ENCODE measurements around the gene STRBP. TPM values are rescaled to one million over a fixed set of nuclear protein-coding genes. Genes with fewer than 3 reads are reported as not detected.

STRBP gene
- total RNA-seq, 1 donor from 2014 or later, result 9.1 TPM

GRCh38 chr9:123220127-123220526 lies 48.3 kb downstream of the STRBP start:
- intact Hi-C loops (cut with DNase I), result no loop called here
- H3K4me1 ChIP-seq, result peaks cover 12% of the 10 kb centered on the region
- no peak overlapping the region for H3K27ac ChIP-seq
- H3K4me3 ChIP-seq, result no peak overlapping the region
- no peaks in the 10 kb centered on the region for H3K27me3 ChIP-seq
- no peaks in the 10 kb centered on the region for H3K9me3 ChIP-seq
- DNase-seq (ENCODE audit: extremely low spot score in 2 of 2), result no peak
- H3K36me3 ChIP-seq, result no peaks in the 10 kb centered on the region
- TF ChIP-seq POLR2AphosphoS5 (IDR thresholded peaks at IDR 0.05; ENCODE audit: insufficient read depth in 1 of 2, low read depth in 1 of 2) (no peak), POLR2A (IDR thresholded peaks at IDR 0.05) (no peak)

- Histone ChIP-seq H3K27ac (no peak overlapping the region), H3K9me3 (no peaks in the 10 kb centered on the region), H3K4me1 (peaks cover 11% of the 10 kb centered on the region), H3K4me3 (no peak overlapping the region), H3K27me3 (no peaks in the 10 kb centered on the region), H3K36me3 (no peaks in the 10 kb centered on the region)
- no peak for DNase-seq (ENCODE audit: extremely low spot score in 2 of 2)
- TF ChIP-seq CTCF (IDR thresholded peaks at IDR 0.05) (no peak), POLR2A (IDR thresholded peaks at IDR 0.05) (no peak), POLR2AphosphoS5 (IDR thresholded peaks at IDR 0.05; ENCODE audit: insufficient read depth in 1 of 2, low read depth in 1 of 2) (no peak)
- intact Hi-C loops (cut with DNase I), result no loop called here
Measured at GRCh38 chr9:123218831-123219230, 49.6 kb downstream of the STRBP start.

- intact Hi-C loops (cut with DNase I), result no loop called here
- no peaks in the 10 kb centered on the region for H3K27me3 ChIP-seq
- no peak overlapping the region for H3K4me3 ChIP-seq
- H3K27ac ChIP-seq, result no peak overlapping the region
- no peaks in the 10 kb centered on the region for H3K9me3 ChIP-seq
- peaks cover 11% of the 10 kb centered on the region for H3K4me1 ChIP-seq
- no peak for DNase-seq (ENCODE audit: extremely low spot score in 2 of 2)
- H3K36me3 ChIP-seq, result no peaks in the 10 kb centered on the region
- TF ChIP-seq POLR2AphosphoS5 (IDR thresholded peaks at IDR 0.05; ENCODE audit: insufficient read depth in 1 of 2, low read depth in 1 of 2) (no peak), CTCF (IDR thresholded peaks at IDR 0.05) (no peak), POLR2A (IDR thresholded peaks at IDR 0.05) (no peak)
Measured at GRCh38 chr9:123217128-123217654, 51.2 kb downstream of the STRBP start.

GRCh38 chr9:123216251-123216797 lies 52.1 kb downstream of the STRBP start:
- Histone ChIP-seq H3K4me3 (no peak overlapping the region), H3K4me1 (peaks cover 11% of the 10 kb centered on the region), H3K27ac (no peak overlapping the region), H3K27me3 (no peaks in the 10 kb centered on the region), H3K9me3 (no peaks in the 10 kb centered on the region), H3K36me3 (no peaks in the 10 kb centered on the region)
- intact Hi-C loops (cut with DNase I), result no loop called here
- DNase-seq (ENCODE audit: extremely low spot score in 2 of 2), result no peak
- TF ChIP-seq POLR2AphosphoS5 (IDR thresholded peaks at IDR 0.05; ENCODE audit: insufficient read depth in 1 of 2, low read depth in 1 of 2) (no peak), CTCF (IDR thresholded peaks at IDR 0.05) (no peak), POLR2A (IDR thresholded peaks at IDR 0.05) (no peak)

- no peaks in the 10 kb centered on the region for H3K9me3 ChIP-seq
- intact Hi-C loops (cut with DNase I), result no loop called here
- TF ChIP-seq POLR2A (IDR thresholded peaks at IDR 0.05) (no peak), CTCF (IDR thresholded peaks at IDR 0.05) (no peak), POLR2AphosphoS5 (IDR thresholded peaks at IDR 0.05; ENCODE audit: insufficient read depth in 1 of 2, low read depth in 1 of 2) (no peak)
- no peaks in the 10 kb centered on the region for H3K36me3 ChIP-seq
- H3K27me3 ChIP-seq, result no peaks in the 10 kb centered on the region
- H3K4me1 ChIP-seq, result peaks cover 11% of the 10 kb centered on the region
- no peak for DNase-seq (ENCODE audit: extremely low spot score in 2 of 2)
- no peak overlapping the region for H3K27ac ChIP-seq
- H3K4me3 ChIP-seq, result no peak overlapping the region
Measured at GRCh38 chr9:123211081-123211480, 57.3 kb downstream of the STRBP start.
